HepG2 (cell line): Measurements from ENCODE around the gene DGAT2. TPM values are rescaled to one million over a fixed set of nuclear protein-coding genes. Genes with fewer than 3 reads are reported as not detected.

Source experiments
- ATF6 ChIP-seq: sonication (generic); formaldehyde crosslinking; conservative IDR thresholded peaks from 2 replicates; pipeline ENCODE4 v1.4.0; 2020; ENCODE audit warnings: missing genetic modification reagents
- CEBPB ChIP-seq: IDR thresholded peaks from 2 replicates; pipeline ENCODE4 v1.6.1; 2011; ENCODE audit warnings: low read depth, low read length, improper control_type of control experiment, borderline replicate concordance
- DMAP1 ChIP-seq: IDR thresholded peaks from 2 replicates; pipeline ENCODE4 v1.6.1; 2016
- HOXA9 ChIP-seq: sonication (generic); formaldehyde crosslinking; IDR thresholded peaks from 2 replicates; pipeline ENCODE4 v1.8.1; 2022; ENCODE audit warnings: missing genetic modification reagents, mild to moderate bottlenecking, moderate library complexity, borderline replicate concordance
- MTERF4 ChIP-seq: sonication (generic); formaldehyde crosslinking; IDR thresholded peaks from 2 replicates; pipeline ENCODE4 v1.8.0; 2023; ENCODE audit warnings: mild to moderate bottlenecking, missing genetic modification reagents
- MYC ChIP-seq: sonication (generic); formaldehyde crosslinking; IDR thresholded peaks from 2 replicates; pipeline ENCODE4 v1.9.0; 2021; ENCODE audit warnings: missing genetic modification reagents, borderline replicate concordance
- PBX3 ChIP-seq: sonication (generic); formaldehyde crosslinking; IDR thresholded peaks from 2 replicates; pipeline ENCODE4 v1.8.1; 2023; ENCODE audit warnings: missing genetic modification reagents, inconsistent platforms, borderline replicate concordance
- POGK ChIP-seq: sonication (generic); formaldehyde crosslinking; conservative IDR thresholded peaks from 2 replicates; pipeline ENCODE4 v1.8.0; 2022; ENCODE audit warnings: mild to moderate bottlenecking, moderate library complexity, missing genetic modification reagents
- STAT5B ChIP-seq: sonication (generic); formaldehyde crosslinking; IDR thresholded peaks from 2 replicates; pipeline ENCODE4 v1.4.0; 2020; ENCODE audit warnings: missing genetic modification reagents
- TRAFD1 ChIP-seq: sonication (generic); formaldehyde crosslinking; IDR thresholded peaks from 2 replicates; pipeline ENCODE4 v1.5.1; 2020; ENCODE audit warnings: missing genetic modification reagents, mild to moderate bottlenecking, borderline replicate concordance
- ZFP1 ChIP-seq: IDR thresholded peaks from 2 replicates; pipeline ENCODE4 v1.6.1; 2016
- ZNF138 ChIP-seq: sonication (generic); formaldehyde crosslinking; IDR thresholded peaks from 2 replicates; pipeline ENCODE4 v1.5.0; 2020; ENCODE audit warnings: mild to moderate bottlenecking, low read depth, missing genetic modification reagents
- ZNF367 ChIP-seq: sonication (generic); formaldehyde crosslinking; IDR thresholded peaks from 2 replicates; pipeline ENCODE4 v1.4.0; 2020; ENCODE audit warnings: missing genetic modification reagents, borderline replicate concordance
- ZNF615 ChIP-seq: sonication (generic); formaldehyde crosslinking; IDR thresholded peaks from 2 replicates; pipeline ENCODE4 v1.5.0; 2020; ENCODE audit warnings: mild to moderate bottlenecking, missing genetic modification reagents, borderline replicate concordance
- ZNF678 ChIP-seq: sonication (generic); formaldehyde crosslinking; IDR thresholded peaks from 2 replicates; pipeline ENCODE4 v1.4.0; 2020; ENCODE audit warnings: mild to moderate bottlenecking, missing genetic modification reagents
- polyA plus RNA-seq, 8 experiments: library from polyadenylated mRNA; depleted of rRNA in 3 of 8; stranded (reverse) in 7 of 8; unstranded in 1 of 8; fragments of >200 nt; fragmentation: Illumina TruSeq in 4 of 8; extraction: Trizol in 4 of 8; gene quantifications; 2 replicates each; pipeline versions ENCODE4 v1.2.1 to v1.2.3, GENCODE V29; 2011 to 2016; ENCODE audit warnings: low read depth in 4 of 8, missing spikeins in 1 of 8, mixed read lengths in 1 of 8; ENCODE audit not compliant: insufficient read depth in 1 of 8
- total RNA-seq, 5 experiments: library from RNA; depleted of rRNA; stranded (reverse); fragments of >200 nt; fragmentation: Illumina TruSeq; extraction: Trizol; gene quantifications; 2 replicates each; pipeline ENCODE4 v1.2.3, GENCODE V29; 2016; ENCODE audit warnings: low read depth in 1 of 5
- TF ChIP-seq, protein P1 (sequence below): sonication (generic); formaldehyde crosslinking; conservative IDR thresholded peaks from 2 replicates; pipeline ENCODE4 v1.4.0; 2020; ENCODE audit warnings: missing genetic modification reagents
- TF ChIP-seq, protein P2 (sequence below): sonication (generic); formaldehyde crosslinking; IDR thresholded peaks from 2 replicates; pipeline ENCODE4 v1.4.0; 2020; ENCODE audit warnings: missing genetic modification reagents, borderline replicate concordance

The DGAT2 gene
- total and polyA plus RNA-seq, 2 of the 13 experiments (the other 11 are each of a cell fraction or from before 2014, with no cell fraction given) = 39.0 to 65.6 TPM

- TF ChIP-seq, protein P1, sequence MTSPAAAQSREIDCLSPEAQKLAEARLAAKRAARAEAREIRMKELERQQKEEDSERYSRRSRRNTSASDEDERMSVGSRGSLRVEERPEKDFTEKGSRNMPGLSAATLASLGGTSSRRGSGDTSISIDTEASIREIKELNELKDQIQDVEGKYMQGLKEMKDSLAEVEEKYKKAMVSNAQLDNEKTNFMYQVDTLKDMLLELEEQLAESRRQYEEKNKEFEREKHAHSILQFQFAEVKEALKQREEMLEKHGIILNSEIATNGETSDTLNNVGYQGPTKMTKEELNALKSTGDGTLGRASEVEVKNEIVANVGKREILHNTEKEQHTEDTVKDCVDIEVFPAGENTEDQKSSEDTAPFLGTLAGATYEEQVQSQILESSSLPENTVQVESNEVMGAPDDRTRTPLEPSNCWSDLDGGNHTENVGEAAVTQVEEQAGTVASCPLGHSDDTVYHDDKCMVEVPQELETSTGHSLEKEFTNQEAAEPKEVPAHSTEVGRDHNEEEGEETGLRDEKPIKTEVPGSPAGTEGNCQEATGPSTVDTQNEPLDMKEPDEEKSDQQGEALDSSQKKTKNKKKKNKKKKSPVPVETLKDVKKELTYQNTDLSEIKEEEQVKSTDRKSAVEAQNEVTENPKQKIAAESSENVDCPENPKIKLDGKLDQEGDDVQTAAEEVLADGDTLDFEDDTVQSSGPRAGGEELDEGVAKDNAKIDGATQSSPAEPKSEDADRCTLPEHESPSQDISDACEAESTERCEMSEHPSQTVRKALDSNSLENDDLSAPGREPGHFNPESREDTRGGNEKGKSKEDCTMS = no peak
- TF ChIP-seq POGK (no peak), ZNF138 (no peak), HOXA9 (CRISPR knock-in tag) (no peak), MTERF4 (CRISPR knock-in tag) (no peak), DMAP1 (no peak), ZFP1 (CRISPR knock-in tag) (no peak), PBX3 (CRISPR knock-in tag) (no peak), STAT5B (no peak), ZNF615 (CRISPR knock-in tag) (no peak), ATF6 (CRISPR knock-in tag) (no peak), ZNF678 (CRISPR knock-in tag) (no peak), ZNF367 (CRISPR knock-in tag) (no peak), MYC (CRISPR knock-in tag) (peak; percentile 37; the same call in 1 of the 2 replicates), TRAFD1 (CRISPR knock-in tag) (no peak), CEBPB (no peak; the same call in 1 of the 2 replicates)
- TF ChIP-seq, protein P2, sequence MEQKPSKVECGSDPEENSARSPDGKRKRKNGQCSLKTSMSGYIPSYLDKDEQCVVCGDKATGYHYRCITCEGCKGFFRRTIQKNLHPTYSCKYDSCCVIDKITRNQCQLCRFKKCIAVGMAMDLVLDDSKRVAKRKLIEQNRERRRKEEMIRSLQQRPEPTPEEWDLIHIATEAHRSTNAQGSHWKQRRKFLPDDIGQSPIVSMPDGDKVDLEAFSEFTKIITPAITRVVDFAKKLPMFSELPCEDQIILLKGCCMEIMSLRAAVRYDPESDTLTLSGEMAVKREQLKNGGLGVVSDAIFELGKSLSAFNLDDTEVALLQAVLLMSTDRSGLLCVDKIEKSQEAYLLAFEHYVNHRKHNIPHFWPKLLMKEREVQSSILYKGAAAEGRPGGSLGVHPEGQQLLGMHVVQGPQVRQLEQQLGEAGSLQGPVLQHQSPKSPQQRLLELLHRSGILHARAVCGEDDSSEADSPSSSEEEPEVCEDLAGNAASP (CRISPR knock-in tag) = no peak; the same call in 1 of the 2 replicates
These were observed 46.2 kb downstream of the DGAT2 start, which contains the start of gene UVRAG (continued) for GRCh38 chr11:75814677-75815344.
